ENCODE results near the gene TBCD. TPM values are rescaled to one million over a fixed set of nuclear protein-coding genes. Genes with fewer than 3 reads are reported as not detected.

The TBCD gene
- total and polyA plus RNA-seq, 12 donors, result 25.6 to 240 (median 66.2) TPM

DNA sequence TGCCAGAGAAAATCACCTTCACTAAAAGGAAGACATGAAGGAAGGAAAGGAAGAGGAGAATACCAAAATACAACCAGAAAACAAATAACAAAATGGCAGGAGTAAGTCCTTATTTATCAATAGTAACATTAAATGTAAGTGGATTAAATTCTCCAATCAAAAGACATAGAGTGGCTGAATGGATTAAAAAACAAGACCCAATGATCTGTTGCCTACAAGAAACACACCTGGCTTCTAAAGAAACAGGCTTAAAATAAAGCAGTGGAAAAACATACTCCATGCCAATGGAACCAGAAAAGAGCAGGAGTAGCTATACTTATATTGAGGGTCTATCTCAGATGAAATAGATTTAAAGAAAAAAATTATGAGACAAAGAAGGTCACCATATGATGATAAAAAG, 241.1 kb downstream of the TBCD start:
- peaks cover 0 to 8% (median 0%) of the 10 kb centered on the region in 3 donors for H3K9me3 ChIP-seq (replicated peaks in 1 of 3)
- no peaks in the 10 kb centered on the region for H3K27me3 ChIP-seq
- no peak overlapping the region for H3K27ac ChIP-seq
- no peak overlapping the region for H3K4me3 ChIP-seq
- intact Hi-C loops (cut with DNase I), result no loop called here
- H3K36me3 ChIP-seq (replicated peaks in 1 of 2), result no peaks in the 10 kb centered on the region
- TF ChIP-seq, protein P1, sequence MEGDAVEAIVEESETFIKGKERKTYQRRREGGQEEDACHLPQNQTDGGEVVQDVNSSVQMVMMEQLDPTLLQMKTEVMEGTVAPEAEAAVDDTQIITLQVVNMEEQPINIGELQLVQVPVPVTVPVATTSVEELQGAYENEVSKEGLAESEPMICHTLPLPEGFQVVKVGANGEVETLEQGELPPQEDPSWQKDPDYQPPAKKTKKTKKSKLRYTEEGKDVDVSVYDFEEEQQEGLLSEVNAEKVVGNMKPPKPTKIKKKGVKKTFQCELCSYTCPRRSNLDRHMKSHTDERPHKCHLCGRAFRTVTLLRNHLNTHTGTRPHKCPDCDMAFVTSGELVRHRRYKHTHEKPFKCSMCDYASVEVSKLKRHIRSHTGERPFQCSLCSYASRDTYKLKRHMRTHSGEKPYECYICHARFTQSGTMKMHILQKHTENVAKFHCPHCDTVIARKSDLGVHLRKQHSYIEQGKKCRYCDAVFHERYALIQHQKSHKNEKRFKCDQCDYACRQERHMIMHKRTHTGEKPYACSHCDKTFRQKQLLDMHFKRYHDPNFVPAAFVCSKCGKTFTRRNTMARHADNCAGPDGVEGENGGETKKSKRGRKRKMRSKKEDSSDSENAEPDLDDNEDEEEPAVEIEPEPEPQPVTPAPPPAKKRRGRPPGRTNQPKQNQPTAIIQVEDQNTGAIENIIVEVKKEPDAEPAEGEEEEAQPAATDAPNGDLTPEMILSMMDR (IDR thresholded peaks at IDR 0.05), result no peak
- no peak for TF ChIP-seq POLR2A (IDR thresholded peaks at IDR 0.05)
- no peak for DNase-seq
- H3K4me1 ChIP-seq (replicated peaks in 1 of 2), result no peaks in the 10 kb centered on the region

Other genes starting within 250 kb of the TBCD start
- gene FOXK2, start 232.3 kb upstream of the TBCD start, total RNA-seq, result 100 to 1,000 TPM in 1 of 9 donors, 10 to 100 TPM in 8; 30.5 to 138 (median 50.0) TPM
- gene FOXK2, start 232.3 kb upstream of the TBCD start, polyA plus RNA-seq, result 10 to 100 TPM; 33.2 to 43.0 (median 38.9) TPM
- gene WDR45B, start 103.6 kb upstream of the TBCD start, total RNA-seq, result 100 to 1,000 TPM in 2 of 9 donors, 10 to 100 TPM in 7; 57.9 to 104 (median 77.8) TPM
- gene WDR45B, start 103.6 kb upstream of the TBCD start, polyA plus RNA-seq, result 10 to 100 TPM; 48.6 to 75.1 (median 71.4) TPM
- gene RAB40B, start 53.4 kb upstream of the TBCD start, total RNA-seq, result 10 to 100 TPM in 7 of 9 donors, 1 to 10 TPM in 2; 5.9 to 33.3 (median 13.9) TPM
- 10 to 100 TPM in 2 of 3 donors, 1 to 10 TPM in 1; 4.1 to 19.1 (median 16.8) TPM for gene RAB40B, start 53.4 kb upstream of the TBCD start, polyA plus RNA-seq
- 10 to 100 TPM in 8 of 9 donors, 1 to 10 TPM in 1; 6.8 to 41.2 (median 25.1) TPM for gene FN3KRP, start 35.4 kb upstream of the TBCD start, total RNA-seq
- gene FN3KRP, start 35.4 kb upstream of the TBCD start, polyA plus RNA-seq, result 10 to 100 TPM; 25.7 to 37.3 (median 30.6) TPM
- gene FN3K, start 16.4 kb upstream of the TBCD start, total RNA-seq, result 100 to 1,000 TPM in 1 of 9 donors, 10 to 100 TPM in 8; 16.0 to 136 (median 54.8) TPM
- 10 to 100 TPM; 32.8 to 43.0 (median 38.7) TPM for gene FN3K, start 16.4 kb upstream of the TBCD start, polyA plus RNA-seq
- under 1 TPM in 2 of 9 donors, not detected in 7; 0.07 to 0.14 TPM for gene ZNF750, start 88.0 kb downstream of the TBCD start, total RNA-seq
- gene ZNF750, start 88.0 kb downstream of the TBCD start, polyA plus RNA-seq, result under 1 TPM in 2 of 3 donors, not detected in 1; 0.08 to 0.20 TPM